SH-SY5Y (cell line): ENCODE data around the gene HSD17B1.

ENCODE experiments used
- GATA2 ChIP-seq: IDR thresholded peaks from 2 replicates; pipeline ENCODE4 v1.6.1; 2011; ENCODE audit warnings: mild to moderate bottlenecking, low read depth, low read length
- GATA3 ChIP-seq: IDR thresholded peaks from 2 replicates; pipeline ENCODE4 v1.6.1; 2011; ENCODE audit warnings: low read depth, mild to moderate bottlenecking, low read length, moderate library complexity

DNA sequence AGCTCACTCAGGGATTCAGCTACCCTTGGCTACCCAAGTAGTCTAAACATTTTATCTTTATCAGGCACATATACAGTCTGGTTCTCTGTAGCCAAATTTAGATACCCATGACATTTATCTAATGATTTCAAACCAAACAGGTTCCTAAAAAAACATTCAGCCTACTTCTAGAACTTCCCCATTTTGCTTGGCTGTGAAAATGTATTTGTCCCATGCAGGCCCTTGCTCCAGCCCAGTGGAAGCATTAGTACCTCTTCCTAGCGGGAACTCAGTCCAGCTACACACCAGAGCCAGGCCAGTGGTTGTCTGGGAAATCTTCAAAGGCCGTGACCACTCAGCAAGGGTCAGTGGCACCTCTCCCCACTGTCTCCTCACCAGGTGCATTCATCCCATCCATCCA lies 42.9 kb upstream of the HSD17B1 start:
- TF ChIP-seq GATA2 (no peak), GATA3 (no peak)
